Spleen (tissue), 11 donors: ENCODE results near the gene NCOA7. TPM values are rescaled to one million over a fixed set of nuclear protein-coding genes. Genes with fewer than 3 reads are reported as not detected.

ENCODE experiments used
- DNase-seq: peaks from one replicate; pipeline ENCODE4 v3.0.0-alpha.2; 2020
- H3K27ac ChIP-seq, 8 donors: fragments of 200-600 bp; sonication (generic) in 7 of 8; 1 replicate in 4 of 8; 2 replicates in 4 of 8; pipeline versions ENCODE4 v1.5.0 to v1.8.0; 2016 to 2021; ENCODE audit warnings: inconsistent platforms in 4 of 8, mild to moderate bottlenecking in 4 of 8, moderate library complexity in 1 of 8
- H3K27me3 ChIP-seq, 7 donors: fragments of 200-600 bp; sonication (generic) in 6 of 7; replicated peaks in 1 of 7; 1 replicate in 4 of 7; 2 replicates in 3 of 7; pipeline versions ENCODE4 v1.5.0 to v1.8.0; 2016 to 2021; ENCODE audit warnings: inconsistent platforms in 3 of 7, mild to moderate bottlenecking in 1 of 7
- H3K36me3 ChIP-seq, 6 donors: fragments of 200-600 bp; sonication (generic) in 5 of 6; 1 replicate in 4 of 6; 2 replicates in 2 of 6; pipeline versions ENCODE4 v1.5.0 to v1.8.0; 2016 to 2021; ENCODE audit warnings: inconsistent platforms in 2 of 6
- H3K4me1 ChIP-seq, 6 donors: fragments of 200-600 bp; sonication (generic) in 5 of 6; 1 replicate in 3 of 6; 2 replicates in 3 of 6; pipeline versions ENCODE4 v1.5.0 to v1.8.0; 2016 to 2021; ENCODE audit warnings: inconsistent platforms in 3 of 6
- H3K4me3 ChIP-seq, 8 donors: fragments of 200-600 bp; sonication (generic) in 7 of 8; 1 replicate in 4 of 8; 2 replicates in 4 of 8; pipeline versions ENCODE4 v1.5.0 to v1.8.0; 2016 to 2021; ENCODE audit warnings: inconsistent platforms in 4 of 8, mild to moderate bottlenecking in 4 of 8, moderate library complexity in 2 of 8
- H3K9me3 ChIP-seq, 8 donors: fragments of 200-600 bp; sonication (generic) in 7 of 8; 1 replicate in 4 of 8; 2 replicates in 4 of 8; pipeline versions ENCODE4 v1.5.0 to v1.8.0; 2016 to 2021; ENCODE audit warnings: inconsistent platforms in 4 of 8
- CTCF ChIP-seq, 11 experiments: fragments of 200-600 bp in 7 of 11; fragments of 450-650 bp in 4 of 11; sonication (generic) in 4 of 11; IDR thresholded peaks in 8 of 11; conservative IDR thresholded peaks in 3 of 11; 1 replicate in 7 of 11; 2 replicates in 4 of 11; pipeline versions ENCODE4 v1.4.0 to v1.8.0; 2016 to 2021; ENCODE audit warnings: antibody characterized with exemption in 11 of 11, inconsistent platforms in 4 of 11, mild to moderate bottlenecking in 1 of 11
- POLR2A ChIP-seq, 3 donors: fragments of 450-650 bp; IDR thresholded peaks; one replicate each; pipeline ENCODE4 v1.5.1; 2017; ENCODE audit warnings: antibody characterized with exemption in 3 of 3, mild to moderate bottlenecking in 1 of 3
- POLR2AphosphoS5 ChIP-seq, 3 donors: sonication (generic); formaldehyde crosslinking; IDR thresholded peaks; one replicate each; pipeline ENCODE4 v1.5.1; 2017; ENCODE audit warnings: antibody characterized with exemption in 3 of 3
- whole genome bisulfite sequencing, 5 donors: extraction: QIAGEN DNeasy Blood & Tissue Kit in 3 of 5; methylation state at CpG; one replicate each; pipeline versions ENCODE4 v1.1.5 to v1.1.7; 2013 to 2018; 5-methylcytosine and 5-hydroxymethylcytosine counted together
- intact Hi-C: fragments of 100-400 bp; cut with DNase I; formaldehyde crosslinking; loops from one replicate; pipeline ENCODE4 v1.15.0; 2023; ENCODE audit warnings: low total_unique reads
- polyA plus RNA-seq, 3 donors: library from polyadenylated mRNA; stranded (reverse); fragments of 200-250 nt; gene quantifications; one replicate each; pipeline ENCODE4 v1.2.1, GENCODE V29; 2013
- total RNA-seq, 7 donors: library from RNA; depleted of rRNA in 3 of 7; stranded (reverse); fragments of >200 nt in 3 of 7; fragmentation: NEBNext Ultra II Directional in 4 of 7; extraction: Animal tissue kit (Norgen Biotek cat#: 25700) in 4 of 7; gene quantifications; one replicate each; pipeline versions ENCODE4 v1.1.0 to v1.2.1, GENCODE V29; 2016 to 2021
- donor health status: healthy with polysubstance abuse.
- donor health status: DM: no; HTN: no; CAD: no; lungs with moderate emphysema.
- donor health status: DM: no; HTN: no; CAD: no.
- donor health status: Bipolar disorder and iron deficiency.
- donor health status: healthy.
- donor health status: DM: no; HTN: no; CAD: no.
- donor health status: DM: yes; HTN: yes; CAD: no.

NCOA7 gene
- total and polyA plus RNA-seq, 10 donors, result 11.8 to 84.3 (median 43.1) TPM

- intact Hi-C loops, result no loop called here
- peaks cover 5 to 97% (median 40%) of the 10 kb centered on the region in 6 donors for H3K36me3 ChIP-seq
- DNase-seq, result no peak
These were observed 96.6 kb downstream of the NCOA7 start for GRCh38 chr6:125887372-125887771.

GRCh38 chr6:125888989-125889656 is 98.4 kb downstream of the NCOA7 start:
- H3K36me3 ChIP-seq, result peaks cover 5 to 97% (median 37%) of the 10 kb centered on the region in 6 donors
- no peak overlapping the region for H3K27ac ChIP-seq
- intact Hi-C loops, result no loop called here
- H3K27me3 ChIP-seq, result no peaks in the 10 kb centered on the region
- WGBS, 5 donors, result 78 to 84% (median 80%) methylated on average over 8 of the region's 8 CpGs
- TF ChIP-seq POLR2A (IDR thresholded peaks at IDR 0.05) (no peak), POLR2AphosphoS5 (IDR thresholded peaks at IDR 0.05) (no peak), CTCF (IDR thresholded peaks at IDR 0.05 in 8 of 11, conservative IDR thresholded peaks at IDR 0.05 in 3 of 11) (peak in 6 of 11 experiments; percentile 33 to 57 (median 50))
- DNase-seq, result no peak
- no peak overlapping the region for H3K4me3 ChIP-seq
- no peaks in the 10 kb centered on the region for H3K4me1 ChIP-seq
- no peaks in the 10 kb centered on the region for H3K9me3 ChIP-seq

More at GRCh38 chr6:125887372-125887771, 96.6 kb downstream of the NCOA7 start:
- TF ChIP-seq POLR2AphosphoS5 (IDR thresholded peaks at IDR 0.05), result no peak
- TF ChIP-seq CTCF (IDR thresholded peaks at IDR 0.05 in 8 of 11, conservative IDR thresholded peaks at IDR 0.05 in 3 of 11), result no peak
- no peak for TF ChIP-seq POLR2A (IDR thresholded peaks at IDR 0.05)
- no peak overlapping the region for H3K4me3 ChIP-seq
- H3K27me3 ChIP-seq, result no peaks in the 10 kb centered on the region
- H3K27ac ChIP-seq, result no peak overlapping the region
- no peaks in the 10 kb centered on the region for H3K9me3 ChIP-seq
- H3K4me1 ChIP-seq, result no peaks in the 10 kb centered on the region

- no peaks in the 10 kb centered on the region for H3K4me1 ChIP-seq
- H3K27ac ChIP-seq, result no peak overlapping the region
- H3K9me3 ChIP-seq, result no peaks in the 10 kb centered on the region
- intact Hi-C loops, result no loop called here
- 50 to 97% (median 72%) methylated on average over 2 of the region's 2 CpGs for WGBS, 5 donors
- DNase-seq, result no peak
- H3K27me3 ChIP-seq, result no peaks in the 10 kb centered on the region
- peaks cover 0 to 88% (median 25%) of the 10 kb centered on the region in 6 donors for H3K36me3 ChIP-seq
- no peak overlapping the region for H3K4me3 ChIP-seq
- no peak for TF ChIP-seq POLR2AphosphoS5 (IDR thresholded peaks at IDR 0.05)
- no peak for TF ChIP-seq CTCF (IDR thresholded peaks at IDR 0.05 in 8 of 11, conservative IDR thresholded peaks at IDR 0.05 in 3 of 11)
- no peak for TF ChIP-seq POLR2A (IDR thresholded peaks at IDR 0.05)
These were observed 109.0 kb downstream of the NCOA7 start for GRCh38 chr6:125899726-125900182.

- H3K36me3 ChIP-seq, result peaks cover 0 to 78% (median 18%) of the 10 kb centered on the region in 6 donors
- no peak for TF ChIP-seq POLR2AphosphoS5 (IDR thresholded peaks at IDR 0.05)
- 72 to 84% (median 83%) methylated on average over 3 of the region's 3 CpGs for WGBS, 5 donors
- H3K9me3 ChIP-seq, result no peaks in the 10 kb centered on the region
- intact Hi-C loops, result no loop called here
- H3K27ac ChIP-seq, result no peak overlapping the region
- no peak for DNase-seq
- no peak overlapping the region for H3K4me3 ChIP-seq
- H3K4me1 ChIP-seq, result peaks cover 0 to 6% (median 2%) of the 10 kb centered on the region in 6 donors
- H3K27me3 ChIP-seq, result no peaks in the 10 kb centered on the region
These were observed 114.1 kb downstream of the NCOA7 start for GRCh38 chr6:125904871-125905270.
